ENCODE measurements around the gene SPINDOC. TPM values are rescaled to one million over a fixed set of nuclear protein-coding genes. Genes with fewer than 3 reads are reported as not detected.

Gene SPINDOC
- total RNA-seq, 1 donor from 2014 or later: 20.8 TPM

GRCh38 chr11:63851364-63851763, 38.1 kb downstream of the SPINDOC start:
- no peak for DNase-seq
- Mint-ChIP-seq H3K9me3 (no peaks in the 10 kb centered on the region), H3K4me1 (peaks cover 46% of the 10 kb centered on the region), H3K36me3 (ENCODE audit: low read depth) (peaks cover 60% of the 10 kb centered on the region), H3K27me3 (no peaks in the 10 kb centered on the region), H3K4me3 (peak overlapping the region; percentile 5), H3K27ac (peak overlapping the region; percentile 67)
- CTCF ChIA-PET: no interaction called here
- POLR2A ChIA-PET: no interaction called here
- no peak for ATAC-seq (ENCODE audit: low read depth)
- TF ChIP-seq CTCF (IDR thresholded peaks at IDR 0.05): no peak
- intact Hi-C loops (cut with micrococcal nuclease): no loop called here

- no peak for ATAC-seq (ENCODE audit: low read depth)
- Mint-ChIP-seq H3K4me3 (no peak overlapping the region), H3K9me3 (no peaks in the 10 kb centered on the region), H3K27me3 (no peaks in the 10 kb centered on the region), H3K4me1 (peaks cover 34% of the 10 kb centered on the region), H3K27ac (no peak overlapping the region), H3K36me3 (ENCODE audit: low read depth) (peaks cover 50% of the 10 kb centered on the region)
- intact Hi-C loops (cut with micrococcal nuclease): no loop called here
- no peak for DNase-seq
- TF ChIP-seq CTCF (IDR thresholded peaks at IDR 0.05): no peak
- POLR2A ChIA-PET: interaction anchor here (0.7 kb wide), 1 partner anchor 23 kb away, joined by 3 read pairs; no protein-coding TSS in a partner anchor
- CTCF ChIA-PET: interaction anchor here (1.6 kb wide), 1 partner anchor 16 kb away, joined by 5 read pairs; no protein-coding TSS in a partner anchor
Observed at GRCh38 chr11:63853476-63853875, 40.2 kb downstream of the SPINDOC start.

GRCh38 chr11:63854696-63855095, 41.4 kb downstream of the SPINDOC start:
- ATAC-seq (ENCODE audit: low read depth): no peak
- Mint-ChIP-seq H3K4me3 (no peak overlapping the region), H3K36me3 (ENCODE audit: low read depth) (peaks cover 48% of the 10 kb centered on the region), H3K27ac (no peak overlapping the region), H3K9me3 (no peaks in the 10 kb centered on the region), H3K27me3 (no peaks in the 10 kb centered on the region), H3K4me1 (peaks cover 32% of the 10 kb centered on the region)
- ChIA-PET POLR2A (no interaction called here), CTCF (no interaction called here)
- no peak for TF ChIP-seq CTCF (IDR thresholded peaks at IDR 0.05)
- DNase-seq: no peak
- intact Hi-C loops (cut with micrococcal nuclease): no loop called here

- Mint-ChIP-seq H3K4me1 (peaks cover 25% of the 10 kb centered on the region), H3K9me3 (no peaks in the 10 kb centered on the region), H3K27me3 (no peaks in the 10 kb centered on the region), H3K4me3 (no peak overlapping the region), H3K36me3 (ENCODE audit: low read depth) (peaks cover 45% of the 10 kb centered on the region), H3K27ac (no peak overlapping the region)
- no peak for DNase-seq
- ChIA-PET POLR2A (interaction anchor here (0.7 kb wide), 1 partner anchor 17 kb away, joined by 8 read pairs; the partner anchor contains the start of gene MARK2), CTCF (no interaction called here)
- no peak for ATAC-seq (ENCODE audit: low read depth)
- intact Hi-C loops (cut with micrococcal nuclease): no loop called here
- no peak for TF ChIP-seq CTCF (IDR thresholded peaks at IDR 0.05)
Observed at GRCh38 chr11:63855975-63856374, 42.7 kb downstream of the SPINDOC start.

GRCh38 chr11:63858628-63859550, 45.6 kb downstream of the SPINDOC start:
- Mint-ChIP-seq H3K27me3 (no peaks in the 10 kb centered on the region), H3K4me1 (peaks cover 22% of the 10 kb centered on the region), H3K4me3 (no peak overlapping the region), H3K27ac (peak overlapping the region; percentile 20), H3K36me3 (ENCODE audit: low read depth) (peaks cover 41% of the 10 kb centered on the region), H3K9me3 (no peaks in the 10 kb centered on the region)
- ChIA-PET POLR2A (interaction anchor here (0.5 to 1.5 kb wide), 2 partner anchors 20 to 29 kb away, joined by 3 read pairs; no protein-coding TSS in a partner anchor), CTCF (no interaction called here)
- ATAC-seq (ENCODE audit: low read depth): no peak
- TF ChIP-seq CTCF (IDR thresholded peaks at IDR 0.05): no peak
- intact Hi-C loops (cut with micrococcal nuclease): no loop called here
- DNase-seq: no peak
